Endothelial cell of umbilical vein (primary cell): ENCODE results near the gene ANGPTL7. TPM values are rescaled to one million over a fixed set of nuclear protein-coding genes. Genes with fewer than 3 reads are reported as not detected.

Source experiments
- BruUV-seq: library from RNA; stranded (reverse); fragments of 400-500 nt; replicated peaks from 2 replicates; lab custom pipeline; 2021; lab: Mats Ljungman, UMichigan
- CTCF ChIA-PET: fragments of 300-600, 350-600 bp; sonication (Branson Sonifier 250); formaldehyde crosslinking; loops from one replicate; lab custom pipeline; 2021; ENCODE audit warnings: antibody characterized with exemption, inconsistent platforms; lab: Charles Lee
- POLR2A ChIA-PET: fragments of 300-600, 350-600 bp; sonication (Branson Sonifier 250); formaldehyde crosslinking; loops from one replicate; lab custom pipeline; 2021; ENCODE audit warnings: antibody characterized with exemption, inconsistent platforms; lab: Charles Lee
- DNase-seq: peaks from one replicate; pipeline ENCODE4 v3.0.0-alpha.2; 2011; ENCODE audit warnings: low read depth, low spot score
- FAIRE-seq: peaks from 2 replicates; lab custom pipeline; 2011; peaks lifted over from hg19 to GRCh38; lab: Jason Lieb, UNC
- H2AFZ ChIP-seq: 2 replicates; pipeline ENCODE4 v1.6.0; 2012; ENCODE audit warnings: low read depth, low read length, control low read depth, inconsistent platforms
- H3K27ac ChIP-seq: 2 replicates; pipeline ENCODE4 v1.5.1; 2011; ENCODE audit warnings: low read depth, mild to moderate bottlenecking, control low read depth, low read length, moderate library complexity; ENCODE audit not compliant: insufficient read depth
- H3K27me3 ChIP-seq, 2 experiments: 2 replicates each; pipeline versions ENCODE4 v1.6.0 to v1.6.1; 2011; ENCODE audit warnings: low read length in 2 of 2, mixed read lengths in 1 of 2; ENCODE audit not compliant: control insufficient read depth in 2 of 2, insufficient read depth in 2 of 2
- H3K36me3 ChIP-seq, 2 experiments: 2 replicates in 1 of 2; 3 replicates in 1 of 2; pipeline ENCODE4 v1.5.1; 2011; ENCODE audit warnings: low read length in 2 of 2, mild to moderate bottlenecking in 1 of 2, moderate library complexity in 1 of 2; ENCODE audit not compliant: control insufficient read depth in 2 of 2, insufficient read depth in 2 of 2; ENCODE audit errors: extremely low read depth in 1 of 2
- H3K4me1 ChIP-seq: 3 replicates; pipeline ENCODE4 v1.5.1; 2011; ENCODE audit warnings: mild to moderate bottlenecking, low read length; ENCODE audit not compliant: control insufficient read depth, insufficient read depth; ENCODE audit errors: extremely low read depth
- H3K4me2 ChIP-seq: 2 replicates; pipeline ENCODE4 v1.6.1; 2011; ENCODE audit warnings: low read length, control low read depth, mixed read lengths; ENCODE audit not compliant: insufficient read depth
- H3K4me3 ChIP-seq, 3 experiments: fragments of 200-600 bp in 1 of 3; sonication (generic), shearing (Covaris generic) in 1 of 3; replicated peaks in 1 of 3; 2 replicates each; pipeline ENCODE4 v1.5.1; 2011 to 2016; ENCODE audit warnings: control low read depth in 3 of 3, low read length in 3 of 3, mild to moderate bottlenecking in 2 of 3, inconsistent platforms in 1 of 3, low read depth in 1 of 3, moderate library complexity in 1 of 3; ENCODE audit not compliant: insufficient read depth in 1 of 3
- H3K79me2 ChIP-seq: 2 replicates; pipeline ENCODE4 v1.6.0; 2012; ENCODE audit warnings: low read length, inconsistent platforms; ENCODE audit not compliant: control insufficient read depth, insufficient read depth
- H3K9ac ChIP-seq: replicated peaks from 2 replicates; pipeline ENCODE3; 2011; ENCODE audit warnings: low read length, control low read depth; ENCODE audit not compliant: insufficient read depth; ENCODE audit errors: extremely low read depth
- H3K9me1 ChIP-seq: replicated peaks from 3 replicates; pipeline ENCODE4 v1.6.0; 2011; ENCODE audit warnings: mild to moderate bottlenecking, low read length; ENCODE audit not compliant: control insufficient read depth, insufficient read depth; ENCODE audit errors: extremely low read depth
- H3K9me3 ChIP-seq: replicated peaks from 2 replicates; pipeline ENCODE4 v1.5.1; 2012; ENCODE audit warnings: low read length, inconsistent platforms; ENCODE audit not compliant: control insufficient read depth, insufficient read depth
- H4K20me1 ChIP-seq: replicated peaks from 2 replicates; pipeline ENCODE3; 2011; ENCODE audit warnings: mild to moderate bottlenecking, low read length; ENCODE audit not compliant: control insufficient read depth, insufficient read depth; ENCODE audit errors: extremely low read depth
- CTCF ChIP-seq, 2 donors: IDR thresholded peaks; 1 replicate in 1 of 2; 2 replicates in 1 of 2; pipeline ENCODE4 v1.5.1; 2011; ENCODE audit warnings: low read length in 2 of 2, mild to moderate bottlenecking in 2 of 2, moderate library complexity in 2 of 2, control low read depth in 1 of 2, inconsistent platforms in 1 of 2, low read depth in 1 of 2; ENCODE audit not compliant: insufficient read depth in 1 of 2; ENCODE audit errors: extremely low read depth in 1 of 2
- EZH2 ChIP-seq: IDR thresholded peaks from 2 replicates; pipeline ENCODE4 v1.6.1; 2012; ENCODE audit warnings: borderline replicate concordance, low read depth, mild to moderate bottlenecking, moderate library complexity, low read length, inconsistent platforms; ENCODE audit not compliant: severe bottlenecking
- FOS ChIP-seq: IDR thresholded peaks from 2 replicates; pipeline ENCODE4 v1.6.1; 2011; ENCODE audit warnings: mild to moderate bottlenecking, low read length, moderate library complexity, borderline replicate concordance; ENCODE audit not compliant: insufficient read depth
- GATA2 ChIP-seq: IDR thresholded peaks from 2 replicates; pipeline ENCODE4 v1.7.0; 2011; ENCODE audit warnings: low read depth, mild to moderate bottlenecking, moderate library complexity, mixed read lengths, low read length; ENCODE audit not compliant: insufficient read length, insufficient read depth
- JUN ChIP-seq: IDR thresholded peaks from 2 replicates; pipeline ENCODE4 v1.6.1; 2011; ENCODE audit warnings: borderline replicate concordance, low read depth; ENCODE audit not compliant: insufficient read length, insufficient read depth
- MYC ChIP-seq: IDR thresholded peaks from one replicate; pipeline ENCODE4 v1.6.1; 2011; ENCODE audit warnings: mild to moderate bottlenecking, low read depth, low read length
- POLR2A ChIP-seq: IDR thresholded peaks from 2 replicates; pipeline ENCODE4 v1.6.1; 2012; ENCODE audit warnings: low read depth, mild to moderate bottlenecking, control low read depth, low read length
- POLR2AphosphoS5 ChIP-seq: IDR thresholded peaks from 2 replicates; pipeline ENCODE4 v1.6.1; 2012; ENCODE audit warnings: low read depth, mild to moderate bottlenecking, control low read depth, low read length, moderate library complexity; ENCODE audit not compliant: insufficient read depth
- dilution Hi-C: fragments of 300-500 bp; cut with MboI; formaldehyde crosslinking; loops from one replicate; pipeline ENCODE4 v1.15.0; 2019; ENCODE audit warnings: low sequenced_read_pairs; ENCODE audit not compliant: extremely low pct_ligation_motif_present
- intact Hi-C: fragments of 100-400 bp; cut with micrococcal nuclease; formaldehyde crosslinking; loops from one replicate; pipeline ENCODE4 v1.10.0; 2022
- polyA plus RNA-seq, 4 experiments: library from polyadenylated mRNA; depleted of rRNA in 3 of 4; stranded (reverse) in 3 of 4; unstranded in 1 of 4; fragments of >200 nt; gene quantifications; 2 replicates each; pipeline versions ENCODE4 v1.2.1 to v1.2.3, GENCODE V29; 2011 to 2012; ENCODE audit warnings: missing spikeins in 1 of 4
- total RNA-seq: library from RNA; stranded (reverse); gene quantifications from 2 replicates; pipeline ENCODE4 v1.2.3, GENCODE V29; 2021
- TF ChIP-seq, protein P1 (sequence below): IDR thresholded peaks from 2 replicates; pipeline ENCODE4 v1.6.1; 2011; ENCODE audit not compliant: insufficient read depth, insufficient read length

The ANGPTL7 gene
- total and polyA plus RNA-seq, 2 donors (not counting 3 experiments of a cell fraction or from before 2014, with no cell fraction given) = not detected

DNA sequence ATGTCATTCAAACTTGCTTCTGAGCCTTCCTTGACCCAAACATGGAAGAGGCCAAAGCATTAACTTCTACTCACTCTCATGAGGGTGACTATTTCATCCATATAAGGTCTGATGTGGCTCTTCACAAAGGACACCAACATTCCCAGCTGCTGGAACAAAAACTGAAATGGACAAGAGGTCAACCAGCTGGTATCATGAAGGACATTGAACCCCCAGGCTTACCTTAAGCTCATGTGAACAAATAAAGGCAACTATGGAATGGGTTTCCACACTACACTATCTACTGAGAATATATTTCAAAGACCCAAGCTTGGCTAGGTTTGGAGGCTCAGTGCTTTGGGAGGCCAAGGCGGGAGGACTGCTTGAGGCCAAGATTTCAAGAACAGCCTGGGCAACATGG, 26.9 kb downstream of the ANGPTL7 start:
- intact Hi-C loops = no loop called here
- BruUV-seq = no TSS peak
- Histone ChIP-seq H3K4me2 (no peak overlapping the region), H3K9ac (no peak overlapping the region), H2AFZ (no peak overlapping the region), H3K27me3 (no peaks in the 10 kb centered on the region), H3K36me3 (peaks cover 22 to 33% of the 10 kb centered on the region in 2 experiments), H3K27ac (no peak overlapping the region), H3K9me3 (no peaks in the 10 kb centered on the region), H3K4me3 (no peak overlapping the region), H3K4me1 (no peaks in the 10 kb centered on the region), H3K9me1 (no peaks in the 10 kb centered on the region), H4K20me1 (no peaks in the 10 kb centered on the region), H3K79me2 (no peaks in the 10 kb centered on the region)
- CTCF ChIA-PET = interaction anchor here (1.1 to 1.3 kb wide), 2 partner anchors 9 to 10 kb away, joined by 3 to 4 read pairs; no protein-coding TSS in a partner anchor
- DNase-seq = no peak
- no peak for TF ChIP-seq EZH2
- no peak for TF ChIP-seq POLR2AphosphoS5
- no peak for TF ChIP-seq FOS
- no peak for TF ChIP-seq POLR2A
- TF ChIP-seq, protein P1, sequence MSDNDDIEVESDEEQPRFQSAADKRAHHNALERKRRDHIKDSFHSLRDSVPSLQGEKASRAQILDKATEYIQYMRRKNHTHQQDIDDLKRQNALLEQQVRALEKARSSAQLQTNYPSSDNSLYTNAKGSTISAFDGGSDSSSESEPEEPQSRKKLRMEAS = no peak
- no peak for TF ChIP-seq MYC
- no peak for TF ChIP-seq JUN
- no peak for TF ChIP-seq GATA2
- TF ChIP-seq CTCF (IDR thresholded peaks at IDR 0.05; ENCODE audit: extremely low read depth in 1 of 2, insufficient read depth in 1 of 2, low read depth in 1 of 2, low read length in 2 of 2) = no peak
- dilution Hi-C loops = no loop called here
- FAIRE-seq = no peak
- POLR2A ChIA-PET = interaction anchor here (0.5 to 0.7 kb wide), 2 partner anchors 140 to 198 kb away, joined by 3 to 7 read pairs; no protein-coding TSS in a partner anchor
